H4 (cell line): Measurements from ENCODE around the gene CKM. TPM values are rescaled to one million over a fixed set of nuclear protein-coding genes. Genes with fewer than 3 reads are reported as not detected.
"Not testable (repeated sequence)": the region's sequence is repeated elsewhere in the genome, so short reads cannot be mapped to it uniquely, and the experiment has no call there.

Experiments used
- DNase-seq: peaks from one replicate; pipeline ENCODE4 v3.0.0-alpha.2; 2015; ENCODE audit warnings: low spot score
- total RNA-seq: library from RNA; depleted of rRNA; stranded (reverse); fragments of >200 nt; shearing (Covaris generic); gene quantifications from 2 replicates; pipeline ENCODE4 v1.2.3, GENCODE V29; 2014

CKM gene
- total RNA-seq, 1 experiment from 2014 or later = not detected

DNA sequence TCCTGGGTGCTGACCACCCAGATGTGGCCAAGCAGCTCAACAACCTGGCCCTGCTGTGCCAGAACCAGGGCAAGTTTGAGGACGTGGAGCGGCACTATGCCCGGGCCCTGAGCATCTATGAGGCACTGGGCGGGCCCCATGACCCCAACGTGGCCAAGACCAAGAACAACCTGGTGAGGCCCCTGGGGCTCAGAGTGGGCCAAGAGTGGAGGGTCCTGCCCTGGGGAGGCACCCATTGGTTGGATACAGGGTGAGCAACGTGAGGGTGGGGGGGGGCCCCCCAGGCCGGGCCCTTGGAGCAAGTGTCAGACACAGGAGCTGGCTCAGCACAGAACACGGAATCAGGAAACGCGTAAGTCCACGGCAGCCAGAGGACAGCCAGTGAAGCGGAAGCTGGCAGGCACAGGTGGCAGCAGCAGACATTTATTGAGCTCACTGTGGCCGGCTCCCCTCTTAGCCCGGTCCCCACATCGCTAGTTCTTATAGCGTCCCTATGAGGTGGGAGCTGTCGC, 26.8 kb upstream of the CKM start:
- DNase-seq = no peak

DNA sequence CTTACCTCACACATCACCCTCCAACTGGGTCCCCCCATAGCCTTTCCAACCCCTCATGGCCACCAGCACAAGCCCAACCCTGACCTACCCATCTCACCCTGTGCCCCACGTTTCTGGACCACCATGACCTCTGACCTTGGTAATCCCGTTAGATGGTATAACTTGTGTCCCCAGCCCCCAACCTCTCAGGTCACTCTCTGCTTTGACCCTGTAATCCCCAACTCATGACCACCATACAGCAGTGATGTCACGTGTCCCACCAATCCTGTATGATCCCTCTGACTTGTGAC, 26.4 kb upstream of the CKM start:
- no peak for DNase-seq

DNA sequence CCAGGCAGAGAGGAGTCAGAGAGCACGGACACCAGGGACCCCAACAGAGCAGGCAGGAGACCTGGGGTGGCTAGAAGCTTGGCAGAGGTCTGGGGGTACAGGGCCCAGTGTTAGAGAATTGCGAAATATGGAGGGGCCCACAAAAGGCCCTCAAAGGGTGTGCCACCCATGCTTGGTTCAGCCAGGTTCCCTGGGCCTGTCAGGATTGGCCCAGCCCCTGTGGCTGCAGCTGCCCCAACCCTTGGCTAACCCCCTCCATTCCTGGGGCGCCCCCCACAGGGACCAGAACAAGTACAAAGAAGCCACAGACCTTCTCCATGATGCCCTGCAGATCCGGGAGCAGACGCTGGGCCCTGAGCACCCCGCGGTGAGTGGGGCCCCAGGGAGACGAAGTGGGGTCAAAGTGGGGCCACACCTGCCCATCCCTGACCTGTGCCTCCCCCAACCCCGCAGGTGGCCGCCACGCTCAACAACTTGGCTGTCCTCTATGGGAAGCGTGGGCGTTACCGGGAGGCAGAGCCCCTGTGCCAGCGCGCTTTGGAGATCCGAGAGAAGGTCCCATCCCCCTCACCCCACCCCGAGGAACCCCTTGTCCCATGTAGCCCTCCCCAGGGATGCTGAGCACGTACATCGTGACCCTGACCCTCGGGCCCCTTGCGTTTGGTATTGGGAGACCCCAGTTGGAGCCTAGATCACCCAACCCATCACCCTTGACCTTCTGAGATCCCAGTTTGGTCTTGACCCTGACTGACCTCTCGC, 25.9 kb upstream of the CKM start:
- no peak for DNase-seq

DNA sequence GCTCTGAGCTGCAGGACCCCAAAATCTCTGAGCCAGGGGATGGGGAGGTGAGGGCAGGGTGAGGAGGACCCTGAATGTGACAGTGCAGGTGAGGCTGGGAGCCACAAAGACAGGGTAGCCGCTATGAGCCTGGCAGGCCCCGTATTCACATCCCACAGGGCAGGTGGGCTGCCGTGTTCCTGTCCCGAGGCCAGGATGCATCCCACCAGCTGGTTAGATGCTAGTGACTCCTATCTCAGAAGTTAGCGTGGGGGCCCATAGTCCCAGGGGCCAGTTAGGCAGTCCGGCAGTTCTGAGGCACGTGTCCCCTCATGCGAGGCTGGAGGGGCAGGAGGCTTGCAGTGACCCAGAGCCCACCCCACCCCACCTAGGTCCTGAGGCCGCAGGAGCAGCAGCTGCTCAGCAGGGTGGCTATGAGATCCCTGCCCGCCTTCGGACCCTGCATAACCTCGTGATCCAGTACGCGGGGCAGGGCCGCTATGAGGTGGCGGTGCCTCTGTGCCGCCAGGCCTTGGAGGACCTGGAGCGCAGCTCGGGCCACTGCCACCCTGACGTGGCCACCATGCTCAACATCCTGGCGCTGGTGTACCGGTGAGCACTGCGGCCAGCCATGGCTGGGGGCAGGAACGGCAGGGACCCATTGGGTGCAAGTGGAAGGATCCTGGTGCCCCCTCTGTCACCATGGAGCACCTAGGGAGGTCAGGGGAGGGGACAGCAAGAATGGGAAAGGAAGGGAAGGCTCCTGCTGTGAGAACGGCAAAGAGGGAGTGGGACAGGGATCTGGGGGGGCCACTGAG, 25.1 kb upstream of the CKM start:
- DNase-seq = no peak

DNA sequence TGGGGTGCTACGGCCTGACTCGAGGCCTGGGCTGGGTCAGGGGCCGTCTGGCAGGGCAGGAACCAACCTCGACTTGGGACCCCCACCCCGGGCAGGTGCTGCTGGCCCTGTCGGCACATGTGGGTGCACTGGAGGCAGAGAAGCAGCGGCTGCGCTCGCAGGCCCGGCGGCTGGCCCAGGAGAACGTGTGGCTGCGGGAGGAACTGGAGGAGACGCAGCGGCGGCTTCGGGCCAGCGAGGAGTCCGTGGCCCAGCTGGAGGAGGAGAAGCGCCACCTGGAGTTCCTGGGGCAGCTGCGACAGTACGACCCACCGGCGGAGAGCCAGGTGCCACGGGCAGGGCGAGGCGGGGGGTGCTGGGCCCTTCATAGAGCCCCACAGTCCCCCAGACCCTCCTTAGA, 23.8 kb upstream of the CKM start:
- no peak for DNase-seq

DNA sequence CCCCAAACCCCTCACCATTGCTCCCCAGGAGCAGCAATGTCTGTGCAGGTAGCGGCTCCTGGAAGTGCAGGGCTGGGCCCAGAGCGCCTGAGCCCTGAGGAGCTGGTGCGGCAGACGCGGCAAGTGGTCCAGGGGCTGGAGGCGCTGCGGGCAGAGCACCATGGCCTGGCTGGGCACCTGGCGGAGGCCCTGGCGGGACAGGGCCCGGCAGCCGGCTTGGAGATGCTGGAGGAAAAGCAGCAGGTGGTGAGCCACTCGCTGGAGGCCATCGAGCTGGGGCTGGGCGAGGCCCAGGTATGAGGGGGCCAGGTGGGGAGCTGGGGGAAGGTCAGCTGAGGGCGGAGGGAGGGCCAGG, 22.8 kb upstream of the CKM start:
- DNase-seq = no peak

DNA sequence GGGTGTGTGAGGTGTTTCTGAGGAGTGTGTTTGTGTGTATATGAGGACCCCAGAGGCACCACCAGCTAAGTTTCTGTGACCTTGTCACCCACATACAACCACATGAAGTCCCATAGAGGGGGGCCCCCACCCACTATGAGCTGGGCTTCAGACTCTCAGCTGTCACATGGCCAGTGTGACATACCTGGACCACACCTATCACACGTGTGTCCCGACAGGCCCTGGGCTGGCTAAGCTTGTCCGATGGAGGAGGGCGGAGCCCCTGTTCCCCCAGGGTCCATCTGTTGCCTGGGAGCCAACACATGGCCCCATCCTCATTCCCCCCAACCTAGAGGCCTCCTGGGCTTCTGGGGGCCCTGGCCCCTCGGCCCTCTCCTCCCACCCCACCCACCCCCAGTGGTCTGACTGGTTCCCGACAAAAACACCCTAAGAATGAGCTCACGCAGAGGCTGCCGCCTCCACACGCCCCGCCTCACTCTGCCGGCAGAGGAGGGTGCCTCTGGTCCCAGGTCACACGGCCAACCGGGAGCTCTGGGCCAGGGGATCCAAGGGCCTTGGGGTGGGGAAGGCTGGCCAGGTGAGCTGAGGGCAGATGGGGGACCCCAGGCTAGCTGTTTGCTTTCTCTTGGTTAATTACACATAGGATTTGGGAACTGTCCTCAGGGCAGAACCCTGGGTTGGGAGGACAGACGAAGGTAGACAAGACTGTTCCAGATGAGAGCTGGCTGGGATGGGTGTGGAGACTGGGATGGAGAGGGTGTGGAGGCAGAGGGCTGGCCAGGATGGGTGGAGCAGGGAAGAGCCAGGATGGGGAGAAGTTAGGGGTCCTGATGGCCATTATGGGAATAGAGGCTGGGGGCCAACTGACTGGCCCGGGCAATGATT, 22.2 kb upstream of the CKM start:
- no peak for DNase-seq

DNA sequence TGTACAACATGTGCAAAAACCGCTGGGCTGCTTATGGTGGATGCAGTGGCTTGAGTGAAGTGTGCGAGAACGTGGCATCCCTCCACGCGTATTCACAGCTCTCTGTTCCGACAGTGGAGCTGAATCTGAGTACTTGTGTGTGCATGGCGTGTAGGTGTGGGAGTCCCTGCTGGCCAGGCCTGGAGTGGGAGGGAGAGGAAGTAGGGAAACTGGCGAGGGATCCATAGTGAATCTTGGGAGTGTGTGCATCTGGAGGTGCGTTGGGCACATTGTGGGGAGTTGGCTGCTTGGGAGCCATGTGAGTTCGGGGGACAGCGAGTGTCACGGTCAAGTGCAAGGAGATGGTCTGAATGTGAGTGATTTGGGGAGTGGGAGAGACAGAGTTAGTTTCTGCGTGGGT, 20.2 kb upstream of the CKM start:
- no peak for DNase-seq

DNA sequence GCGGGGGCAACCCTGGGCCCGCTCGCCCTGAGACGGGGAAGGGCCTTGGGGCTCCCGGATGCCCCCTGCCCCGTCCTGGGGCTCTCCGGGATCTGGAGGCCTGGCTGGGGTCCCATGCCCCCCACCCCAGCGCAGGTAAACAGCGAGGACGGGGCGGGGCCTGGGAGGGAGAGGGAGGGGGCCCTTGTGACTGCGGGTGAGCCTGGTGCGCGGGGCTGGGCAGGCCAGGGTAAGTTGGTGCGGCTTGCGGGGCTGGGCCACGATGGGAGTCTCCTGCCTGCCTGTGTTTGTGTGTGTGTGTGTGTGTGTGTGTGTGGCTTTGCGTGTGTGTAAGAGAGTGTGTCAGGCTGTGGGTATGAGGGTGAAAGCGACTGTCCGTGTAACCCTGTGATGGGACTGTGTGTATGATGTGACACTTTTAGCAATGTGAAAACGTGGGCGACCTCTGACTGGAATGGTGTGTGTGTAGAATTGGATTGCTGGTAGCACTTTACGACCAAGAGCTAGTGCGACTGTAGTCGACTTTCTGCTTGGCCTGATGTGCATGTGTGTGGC, 18.3 kb upstream of the CKM start:
- no peak for DNase-seq

DNA sequence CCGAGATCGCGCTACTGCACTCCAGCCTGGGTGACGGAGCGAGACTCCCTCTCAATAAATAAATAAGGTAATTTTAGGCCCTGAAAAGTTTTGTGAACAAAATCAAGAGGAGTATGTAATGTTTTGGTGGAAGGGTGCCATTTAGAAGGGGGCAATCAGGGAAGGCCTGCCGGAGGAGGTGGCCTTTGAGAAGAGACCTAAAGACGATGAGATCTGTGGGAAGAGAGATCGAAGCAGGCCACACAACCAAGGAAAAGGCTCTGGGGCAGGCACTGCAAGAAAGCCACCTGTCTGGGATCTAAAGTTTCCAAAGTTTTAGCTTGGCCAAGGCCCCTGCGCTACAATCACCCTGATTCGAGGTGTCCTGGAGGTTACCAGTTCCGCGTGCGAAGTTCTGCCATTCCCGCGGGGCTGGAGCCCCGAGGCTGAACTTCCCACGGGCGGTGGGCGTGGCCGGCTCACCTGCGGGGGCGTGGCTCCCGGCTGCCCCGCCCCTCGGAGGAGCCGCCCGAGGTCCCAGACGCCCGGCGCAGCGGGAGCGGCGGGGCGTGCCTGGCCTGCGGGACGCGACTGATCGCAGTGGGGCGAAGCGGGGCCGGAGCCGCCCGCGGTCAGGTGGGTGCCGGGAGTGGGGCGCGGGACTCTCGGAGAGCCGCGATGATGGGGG, 17.7 kb upstream of the CKM start, which contains the start of gene KLC3:
Gene KLC3 (plus strand): TSS at position 519 of the 667 bp plus-strand sequence. CDS start 4,792 bp downstream, outside the sequence.
- no peak for DNase-seq

DNA sequence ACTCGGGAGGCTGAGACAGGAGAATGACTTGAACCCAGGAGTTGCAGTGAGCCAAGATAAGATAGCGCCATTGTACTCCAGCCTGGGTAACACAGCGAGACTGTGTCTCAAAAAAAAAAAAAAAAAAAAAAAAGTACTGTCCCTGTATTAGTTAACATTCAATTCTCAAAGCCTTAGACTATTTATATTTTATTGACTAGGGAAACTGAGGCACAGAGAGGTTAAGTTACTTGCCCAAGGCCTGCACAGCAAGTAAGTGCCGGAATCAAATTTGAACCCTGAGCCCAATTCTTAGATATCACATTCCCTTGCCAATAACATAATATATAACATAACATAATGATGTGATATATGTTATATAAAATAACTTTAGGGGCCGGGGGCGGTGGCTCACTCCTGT, 17.0 kb upstream of the CKM start:
- DNase-seq = no peak

DNA sequence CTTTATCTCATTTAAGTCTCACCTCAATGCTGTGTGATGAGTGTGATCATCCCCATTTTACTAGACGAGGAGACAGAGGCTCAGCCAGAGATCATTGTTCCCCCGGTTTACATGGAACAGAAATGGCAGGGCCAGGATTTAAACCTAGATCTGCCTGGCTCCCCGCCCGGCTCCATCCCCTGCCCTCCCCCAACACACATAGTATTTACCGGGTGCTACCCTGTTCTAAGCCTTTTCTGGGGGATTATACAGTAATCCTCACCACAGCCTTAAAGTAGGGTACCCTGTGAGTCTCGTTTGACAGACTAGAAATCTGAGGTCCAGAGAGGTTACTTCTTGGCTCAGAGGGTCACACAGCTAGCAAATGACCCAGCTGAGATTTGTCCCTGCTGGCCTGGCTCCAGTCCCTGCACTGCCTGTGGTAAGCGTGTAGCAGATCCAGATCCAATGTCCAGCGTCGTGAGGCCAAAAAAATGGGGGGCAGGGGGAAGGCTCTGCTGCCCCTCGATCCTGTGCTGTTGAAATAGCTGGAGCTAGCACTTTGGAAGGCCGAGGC, 14.1 kb upstream of the CKM start:
- no peak for DNase-seq

DNA sequence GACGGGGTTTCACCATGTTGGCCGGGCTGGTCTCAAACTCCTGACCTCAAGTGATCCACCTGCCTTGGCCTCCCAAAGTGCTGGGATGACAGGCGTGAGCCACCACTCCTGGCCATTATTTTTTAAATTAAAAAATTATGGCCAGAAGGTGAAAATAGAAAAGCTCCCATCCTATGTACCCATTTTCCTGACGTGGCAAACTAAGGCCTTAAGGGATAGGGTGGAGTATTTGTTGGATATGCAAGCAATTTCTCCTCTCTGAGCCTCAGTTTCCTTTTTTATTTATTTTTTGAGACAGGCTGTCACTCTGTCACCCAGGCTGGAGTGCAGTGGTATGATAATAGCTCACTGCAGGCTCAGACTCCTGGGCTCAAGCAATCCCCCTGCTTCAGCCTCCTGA, 12.2 kb upstream of the CKM start:
- DNase-seq = not testable (repeated sequence)

DNA sequence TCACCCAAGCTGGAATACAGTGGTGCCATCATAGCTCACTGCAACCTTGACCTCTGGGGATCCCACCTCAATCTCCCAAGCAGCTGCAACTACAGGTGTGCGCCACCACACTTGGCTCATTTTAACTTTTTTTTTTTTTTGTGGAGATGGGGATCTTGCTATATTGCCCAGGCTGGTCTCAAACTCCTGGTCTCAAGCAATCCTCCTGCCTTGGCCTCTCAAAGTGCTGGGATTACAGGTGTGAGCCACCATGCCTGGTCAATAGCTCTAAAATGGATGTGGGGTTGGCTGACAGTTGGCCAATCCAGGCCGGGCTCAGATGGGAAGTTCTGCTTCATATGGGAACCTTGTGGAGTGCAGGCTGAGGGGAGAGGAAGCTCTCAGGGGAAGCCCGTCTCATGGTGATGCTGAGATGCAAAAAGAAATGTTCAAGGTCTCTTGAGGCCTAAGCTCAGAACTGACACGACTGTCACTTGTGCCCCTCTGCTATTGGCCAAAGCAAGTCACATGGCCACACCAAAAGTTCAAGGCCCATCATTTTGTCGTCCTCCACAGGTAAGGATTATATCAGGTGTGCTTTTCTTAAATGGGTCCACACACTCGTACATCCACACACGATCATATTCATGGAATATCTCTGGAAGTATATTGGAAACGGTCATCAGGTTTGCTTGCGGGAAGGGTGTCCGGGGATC, 11.1 kb upstream of the CKM start:
- no peak for DNase-seq

DNA sequence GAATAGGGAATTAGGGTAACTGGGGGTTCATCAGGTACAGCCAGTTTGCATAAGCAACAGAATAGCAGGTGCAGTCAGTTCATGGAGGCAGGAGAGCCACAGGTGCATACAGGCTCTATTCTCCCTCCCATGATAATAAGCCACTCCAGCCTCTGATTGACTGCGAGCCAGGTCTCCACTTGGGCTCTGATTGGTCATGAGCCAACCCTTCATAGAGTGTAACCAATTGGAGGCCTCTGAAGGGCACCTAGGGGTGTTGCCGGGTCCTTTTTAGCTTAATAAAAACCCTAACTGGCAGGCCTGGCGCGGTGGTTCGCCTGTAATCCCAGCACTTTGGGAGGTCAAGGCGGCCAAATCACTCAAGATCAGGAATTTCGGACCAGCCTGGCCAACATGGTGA, 8.7 kb upstream of the CKM start:
- no peak for DNase-seq

DNA sequence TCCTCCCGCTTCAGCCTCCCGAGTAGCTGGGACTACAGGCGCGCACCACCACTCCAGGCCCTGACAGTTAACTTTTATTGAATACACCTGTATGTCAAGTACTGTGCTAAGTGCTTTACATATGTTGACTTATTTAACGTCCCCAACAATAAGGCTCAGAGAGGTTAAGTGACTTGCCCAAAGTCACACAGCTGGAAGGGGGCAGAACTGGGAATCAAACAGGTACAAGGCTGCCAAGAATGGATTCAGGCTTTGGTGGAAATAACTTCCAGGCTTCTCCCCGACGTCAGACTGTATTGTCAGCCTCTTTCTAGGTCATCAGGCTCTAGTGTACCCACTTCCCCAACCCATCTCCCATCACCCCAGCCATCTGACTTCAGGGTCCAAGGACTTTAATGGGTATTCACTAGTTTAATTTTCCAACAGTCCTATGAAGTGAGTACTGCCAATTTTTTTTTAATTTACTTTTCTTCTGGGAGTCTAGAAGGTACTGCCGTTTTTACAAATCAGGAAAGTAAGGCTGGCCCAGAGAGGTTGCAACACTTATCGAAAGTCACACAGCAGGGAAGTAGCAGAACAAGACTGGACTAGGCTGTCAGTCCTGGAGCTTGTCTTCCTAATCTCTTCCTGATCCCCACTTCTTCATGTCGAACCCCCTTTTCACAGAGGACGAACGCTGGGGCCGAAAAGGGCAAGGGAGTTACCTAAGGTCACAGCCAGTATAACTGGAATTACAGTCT, 4.9 kb upstream of the CKM start:
- no peak for DNase-seq

DNA sequence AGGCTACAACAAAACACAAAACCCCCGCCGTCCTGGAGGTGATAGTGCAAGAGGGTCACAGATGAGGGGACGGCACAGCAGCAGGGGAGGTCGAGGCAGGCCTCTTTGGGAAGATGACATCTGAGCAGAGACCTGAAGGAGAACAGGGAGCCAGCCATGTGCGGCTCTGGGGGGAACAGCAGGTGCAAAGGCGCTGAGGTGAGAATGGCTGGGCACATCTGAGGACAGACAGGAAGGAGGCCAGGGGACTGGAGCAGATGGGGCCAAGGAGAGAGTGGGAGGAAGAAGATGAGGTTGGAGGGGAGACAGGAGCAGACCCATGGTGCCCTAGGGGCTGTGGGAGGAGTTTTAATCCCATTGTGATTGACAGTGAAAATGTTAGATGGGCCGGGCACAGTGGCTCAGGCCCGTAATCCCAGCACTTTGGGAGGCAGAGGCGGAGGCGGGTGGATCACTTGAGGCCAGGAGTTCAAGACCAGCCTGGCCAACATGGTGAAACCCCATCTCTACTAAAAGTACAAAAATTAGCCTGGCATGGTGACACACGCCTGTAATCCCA, 1.8 kb upstream of the CKM start:
- DNase-seq = no peak

DNA sequence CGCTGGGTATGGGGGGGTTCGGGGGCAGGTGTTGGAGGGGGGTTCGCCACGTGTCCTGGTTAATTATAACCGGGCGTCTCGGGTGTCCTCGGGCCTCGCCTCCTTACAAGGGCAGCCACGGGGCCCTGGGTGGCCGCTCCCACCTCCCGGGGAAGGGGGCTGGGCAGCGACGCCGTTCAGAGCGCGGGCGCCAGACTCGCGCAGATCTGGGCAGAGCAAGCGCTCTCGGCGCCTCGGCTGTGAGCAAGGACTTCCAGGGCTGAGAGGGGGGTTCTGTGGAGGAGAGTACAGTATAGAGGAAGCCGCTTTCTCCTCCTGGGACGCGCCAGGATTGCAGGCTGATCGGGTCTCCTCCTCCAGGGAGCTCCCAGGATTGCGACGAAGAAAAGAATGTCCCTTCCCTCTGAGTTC, 1.0 kb upstream of the CKM start:
- no peak for DNase-seq

DNA sequence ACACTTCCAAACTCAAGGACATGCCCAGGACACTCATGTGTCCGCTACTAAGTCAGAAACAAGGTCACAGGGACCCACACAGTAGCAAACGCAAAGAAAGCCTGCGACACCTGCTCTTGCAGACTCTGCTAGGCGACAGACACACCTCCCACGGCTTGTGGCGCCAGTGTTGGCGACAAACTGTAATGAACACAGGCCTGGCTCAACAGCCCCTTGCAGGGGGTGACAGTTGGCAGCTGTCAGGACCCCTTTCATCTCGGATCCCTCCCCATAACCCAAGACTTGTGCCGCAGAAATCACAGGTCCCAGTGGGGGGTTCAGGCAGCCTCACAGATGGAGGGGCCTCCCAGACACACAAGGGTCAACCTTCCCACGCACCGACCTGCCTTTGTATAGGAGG, 364 bp downstream of the CKM start:
- no peak for DNase-seq

DNA sequence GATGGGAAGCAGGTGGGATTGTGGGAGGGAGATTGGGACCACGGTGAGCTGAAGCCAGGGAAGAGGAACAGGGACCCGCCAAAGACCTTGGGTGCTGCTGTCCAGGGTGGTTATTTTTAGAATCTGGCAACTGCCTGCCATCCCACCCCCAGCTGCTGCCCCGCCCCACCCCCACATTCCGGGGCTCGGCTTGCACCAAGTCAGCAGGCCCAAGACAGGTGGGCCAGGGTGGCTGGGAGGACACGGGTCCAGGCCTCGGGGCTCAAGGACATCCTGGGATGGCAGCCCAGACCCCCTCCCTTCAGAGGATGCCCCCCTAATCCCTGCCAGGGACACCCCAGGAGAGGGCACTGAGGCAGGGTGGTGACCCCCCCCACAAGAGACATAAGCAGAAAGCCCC, 827 bp downstream of the CKM start:
- no peak for DNase-seq
